CD1c-positive myeloid dendritic cell (primary cell): Measurements from ENCODE around the gene HDAC9.
A peak's percentile ranks its signal among the peaks of the same experiment; 100 is the strongest.

Source experiments
- DNase-seq: peaks from one replicate; pipeline ENCODE4 v3.0.0-alpha.2; 2016; ENCODE audit errors: extremely low spot score

HDAC9 gene

GRCh38 chr7:18845700-18846099 lies 350.2 kb downstream of the HDAC9 start:
- no peak for DNase-seq

GRCh38 chr7:18846765-18847215 lies 351.2 kb downstream of the HDAC9 start:
- DNase-seq, result no peak

GRCh38 chr7:18849130-18849529 lies 353.6 kb downstream of the HDAC9 start:
- no peak for DNase-seq

GRCh38 chr7:18855796-18856195 lies 360.2 kb downstream of the HDAC9 start:
- DNase-seq, result no peak

GRCh38 chr7:18858232-18858631 lies 362.7 kb downstream of the HDAC9 start:
- no peak for DNase-seq

GRCh38 chr7:18859318-18859717 lies 363.8 kb downstream of the HDAC9 start:
- no peak for DNase-seq

- DNase-seq, result no peak
Measured at GRCh38 chr7:18860221-18860620, 364.7 kb downstream of the HDAC9 start.

- peak; percentile 10 for DNase-seq
Measured at GRCh38 chr7:18861514-18862118, 366.1 kb downstream of the HDAC9 start.

GRCh38 chr7:18864967-18865366 lies 369.4 kb downstream of the HDAC9 start:
- DNase-seq, result no peak

- DNase-seq, result peak; percentile 62
Measured at GRCh38 chr7:18866359-18867036, 370.9 kb downstream of the HDAC9 start.

- no peak for DNase-seq
Measured at GRCh38 chr7:18872344-18872743, 376.8 kb downstream of the HDAC9 start.

GRCh38 chr7:18873734-18874336 lies 378.3 kb downstream of the HDAC9 start:
- no peak for DNase-seq

- DNase-seq, result no peak
Measured at GRCh38 chr7:18874880-18875279, 379.3 kb downstream of the HDAC9 start.

GRCh38 chr7:18877874-18878273 lies 382.3 kb downstream of the HDAC9 start:
- DNase-seq, result no peak

- DNase-seq, result no peak
Measured at GRCh38 chr7:18886832-18887231, 391.3 kb downstream of the HDAC9 start.

GRCh38 chr7:18889436-18889835 lies 393.9 kb downstream of the HDAC9 start:
- DNase-seq, result no peak

- no peak for DNase-seq
Measured at GRCh38 chr7:18890134-18890533, 394.6 kb downstream of the HDAC9 start.

- DNase-seq, result no peak
Measured at GRCh38 chr7:18890885-18891621, 395.5 kb downstream of the HDAC9 start.

GRCh38 chr7:18893156-18893555 lies 397.6 kb downstream of the HDAC9 start:
- no peak for DNase-seq

GRCh38 chr7:18894155-18894554 lies 398.6 kb downstream of the HDAC9 start:
- no peak for DNase-seq

- DNase-seq, result no peak
Measured at GRCh38 chr7:18895456-18895855, 399.9 kb downstream of the HDAC9 start.

- DNase-seq, result no peak
Measured at GRCh38 chr7:18896343-18896975, 400.9 kb downstream of the HDAC9 start.
